GM23338 (cell line): Measurements from ENCODE around the gene HSD17B7. TPM values are rescaled to one million over a fixed set of nuclear protein-coding genes. Genes with fewer than 3 reads are reported as not detected.

Experiments used
- ATAC-seq: fragments of 200-7000 bp; cut with Tn5 transposase; 3 replicates; pipeline ENCODE4 v1.9.1; 2020
- DNase-seq: peaks from one replicate; pipeline ENCODE4 v3.0.0-alpha.2; 2015; ENCODE audit warnings: low spot score
- H2AFZ ChIP-seq: fragments of 200-600 bp; sonication (generic); 2 replicates; pipeline ENCODE4 v1.8.0; 2016; ENCODE audit warnings: antibody characterized with exemption, mild to moderate bottlenecking, moderate library complexity
- H3F3A ChIP-seq: fragments of 200-600 bp; sonication (generic); replicated peaks from 2 replicates; pipeline ENCODE4 v1.8.0; 2017; ENCODE audit warnings: antibody characterized with exemption, mixed run types, low read depth
- H3K27ac ChIP-seq: fragments of 200-600 bp; sonication (generic); 2 replicates; pipeline ENCODE4 v1.6.1; 2016; ENCODE audit warnings: low read depth
- H3K27me3 ChIP-seq: fragments of 200-600 bp; sonication (generic); 2 replicates; pipeline ENCODE4 v1.8.0; 2016; ENCODE audit warnings: mild to moderate bottlenecking, mixed run types, moderate library complexity; ENCODE audit not compliant: insufficient read depth
- H3K36me3 ChIP-seq: fragments of 200-600 bp; sonication (generic); 2 replicates; pipeline ENCODE4 v1.8.0; 2016; ENCODE audit warnings: mild to moderate bottlenecking; ENCODE audit not compliant: insufficient read depth
- H3K4me1 ChIP-seq: fragments of 200-600 bp; sonication (generic); 2 replicates; pipeline ENCODE4 v1.8.0; 2016; ENCODE audit warnings: mild to moderate bottlenecking, moderate library complexity; ENCODE audit not compliant: insufficient read depth
- H3K4me2 ChIP-seq: fragments of 200-600 bp; sonication (generic); 2 replicates; pipeline ENCODE4 v1.7.1; 2017; ENCODE audit warnings: mixed run types
- H3K4me3 ChIP-seq: fragments of 200-600 bp; sonication (generic); 2 replicates; pipeline ENCODE4 v1.6.1; 2016; ENCODE audit warnings: mixed run types
- H3K79me2 ChIP-seq: fragments of 200-600 bp; sonication (generic); replicated peaks from 2 replicates; pipeline ENCODE4 v1.8.0; 2017; ENCODE audit warnings: mild to moderate bottlenecking; ENCODE audit not compliant: insufficient read depth
- H3K9me2 ChIP-seq: fragments of 200-600 bp; sonication (generic); 2 replicates; pipeline ENCODE4 v1.8.0; 2017; ENCODE audit not compliant: insufficient read depth
- H4K20me1 ChIP-seq: fragments of 200-600 bp; sonication (generic); replicated peaks from 2 replicates; pipeline ENCODE4 v1.8.0; 2017; ENCODE audit warnings: mild to moderate bottlenecking; ENCODE audit not compliant: insufficient read depth
- H3K27ac Mint-ChIP-seq: 2 replicates; pipeline ENCODE4 v1.8.0; 2020; ENCODE audit warnings: inconsistent platforms, mild to moderate bottlenecking, moderate library complexity, mixed read lengths
- H3K27me3 Mint-ChIP-seq: 3 replicates; pipeline ENCODE4 v1.8.0; 2022; ENCODE audit warnings: low read depth, mild to moderate bottlenecking, moderate library complexity, mixed read lengths, inconsistent platforms; ENCODE audit not compliant: insufficient read depth, poor library complexity
- H3K36me3 Mint-ChIP-seq: 3 replicates; pipeline ENCODE4 v1.8.0; 2021; ENCODE audit warnings: low read depth, mild to moderate bottlenecking, inconsistent platforms, moderate library complexity, mixed read lengths
- H3K4me1 Mint-ChIP-seq: 3 replicates; pipeline ENCODE4 v1.8.0; 2020; ENCODE audit warnings: mild to moderate bottlenecking, inconsistent platforms, mixed read lengths
- H3K4me3 Mint-ChIP-seq: 3 replicates; pipeline ENCODE4 v1.8.0; 2021; ENCODE audit warnings: moderate library complexity, mild to moderate bottlenecking, inconsistent platforms, mixed read lengths
- H3K9me3 Mint-ChIP-seq: 3 replicates; pipeline ENCODE4 v1.8.0; 2020; ENCODE audit warnings: moderate library complexity, mild to moderate bottlenecking, inconsistent platforms, mixed read lengths
- CREB1 ChIP-seq: fragments of 250-450 bp; sonication (Bioruptor Pico); IDR thresholded peaks from 2 replicates; pipeline ENCODE4 v1.5.0; 2020; ENCODE audit warnings: low read depth, mild to moderate bottlenecking, moderate library complexity
- CTCF ChIP-seq, 2 experiments: fragments of 200-600 bp in 1 of 2; sonication (generic) in 1 of 2; conservative IDR thresholded peaks; 2 replicates each; pipeline versions ENCODE4 v1.5.1 to v1.6.1; 2016 to 2017; ENCODE audit warnings: antibody characterized with exemption in 2 of 2, low read depth in 2 of 2, mild to moderate bottlenecking in 2 of 2, moderate library complexity in 1 of 2
- ETS1 ChIP-seq: IDR thresholded peaks from 2 replicates; pipeline ENCODE4 v1.6.1; 2016; ENCODE audit warnings: antibody characterized with exemption
- EZH2 ChIP-seq: fragments of 200-600 bp; sonication (generic); IDR thresholded peaks from one replicate; pipeline ENCODE4 v1.8.0; 2017; ENCODE audit warnings: antibody characterized with exemption, mild to moderate bottlenecking, low read depth; ENCODE audit not compliant: unreplicated experiment
- EZH2phosphoT487 ChIP-seq: fragments of 200-600 bp; sonication (generic); IDR thresholded peaks from one replicate; pipeline ENCODE4 v1.8.1; 2018; ENCODE audit warnings: antibody characterized with exemption; ENCODE audit not compliant: unreplicated experiment
- JUNB ChIP-seq: IDR thresholded peaks from one replicate; pipeline ENCODE4 v1.6.1; 2016; ENCODE audit warnings: antibody characterized with exemption; ENCODE audit not compliant: unreplicated experiment
- NANOG ChIP-seq: IDR thresholded peaks from 2 replicates; pipeline ENCODE4 v1.6.1; 2016; ENCODE audit warnings: antibody characterized with exemption, borderline replicate concordance
- POLR2AphosphoS5 ChIP-seq: IDR thresholded peaks from 2 replicates; pipeline ENCODE4 v1.6.1; 2016; ENCODE audit warnings: antibody characterized with exemption, low read depth
- STAT1 ChIP-seq: IDR thresholded peaks from one replicate; pipeline ENCODE4 v1.6.1; 2016; ENCODE audit warnings: antibody characterized with exemption; ENCODE audit not compliant: unreplicated experiment
- ZNF114 ChIP-seq: fragments of 250-450 bp; sonication (Bioruptor Pico); IDR thresholded peaks from 2 replicates; pipeline ENCODE4 v1.5.0; 2020; ENCODE audit warnings: mild to moderate bottlenecking, moderate library complexity
- ZNF331 ChIP-seq: fragments of 250-450 bp; sonication (Bioruptor Pico); IDR thresholded peaks from 2 replicates; pipeline ENCODE4 v1.5.0; 2020; ENCODE audit warnings: low read depth, mild to moderate bottlenecking, moderate library complexity
- ZNF462 ChIP-seq: fragments of 250-450 bp; sonication (Bioruptor Pico); IDR thresholded peaks from 2 replicates; pipeline ENCODE4 v1.5.0; 2020; ENCODE audit warnings: mild to moderate bottlenecking, moderate library complexity
- polyA plus RNA-seq: library from polyadenylated mRNA; unstranded; fragments of >200 nt; fragmentation: Nextera tagmentation; extraction: Ambion mirVana; gene quantifications from 2 replicates; pipeline ENCODE4 v1.2.1, GENCODE V29; 2016
- total RNA-seq: library from RNA; depleted of rRNA; stranded (reverse); fragments of >200 nt; shearing (Covaris generic); gene quantifications from 2 replicates; pipeline ENCODE4 v1.2.3, GENCODE V29; 2014
- TF ChIP-seq, protein P1 (sequence below): IDR thresholded peaks from one replicate; pipeline ENCODE4 v1.6.1; 2018; ENCODE audit warnings: antibody characterized with exemption; ENCODE audit not compliant: unreplicated experiment

HSD17B7 gene
- total and polyA plus RNA-seq, 2 experiments from 2014 or later, result 30.9 to 31.9 TPM

DNA sequence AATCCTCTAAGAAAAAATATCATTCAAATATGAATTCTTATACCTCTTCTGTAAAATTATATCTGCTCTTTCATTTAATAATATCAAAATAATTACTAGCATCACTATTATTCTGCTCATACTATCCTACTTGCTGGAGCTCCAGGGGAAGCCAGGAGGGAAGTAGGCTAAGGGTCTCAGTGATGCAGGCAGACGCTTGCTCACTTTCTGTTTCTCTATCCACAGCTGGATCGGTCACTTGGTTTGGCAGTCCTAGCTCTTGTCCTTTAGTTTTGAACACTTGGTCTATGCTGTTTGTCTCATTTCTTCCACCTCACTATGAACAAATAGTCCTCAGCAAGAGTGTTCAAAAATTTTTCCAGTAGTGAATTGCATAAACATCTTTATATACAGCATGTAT lies 59.2 kb downstream of the HSD17B7 start:
- H3K36me3 Mint-ChIP-seq, result no peaks in the 10 kb centered on the region
- TF ChIP-seq NANOG (no peak), ZNF331 (CRISPR knock-in tag) (no peak), JUNB (no peak), POLR2AphosphoS5 (no peak), ETS1 (no peak), CTCF (conservative IDR thresholded peaks at IDR 0.05; ENCODE audit: low read depth in 2 of 2) (no peak), CREB1 (CRISPR knock-in tag) (no peak), EZH2 (no peak), ZNF462 (CRISPR knock-in tag) (no peak), EZH2phosphoT487 (no peak), ZNF114 (CRISPR knock-in tag) (no peak), STAT1 (no peak)
- TF ChIP-seq, protein P1, sequence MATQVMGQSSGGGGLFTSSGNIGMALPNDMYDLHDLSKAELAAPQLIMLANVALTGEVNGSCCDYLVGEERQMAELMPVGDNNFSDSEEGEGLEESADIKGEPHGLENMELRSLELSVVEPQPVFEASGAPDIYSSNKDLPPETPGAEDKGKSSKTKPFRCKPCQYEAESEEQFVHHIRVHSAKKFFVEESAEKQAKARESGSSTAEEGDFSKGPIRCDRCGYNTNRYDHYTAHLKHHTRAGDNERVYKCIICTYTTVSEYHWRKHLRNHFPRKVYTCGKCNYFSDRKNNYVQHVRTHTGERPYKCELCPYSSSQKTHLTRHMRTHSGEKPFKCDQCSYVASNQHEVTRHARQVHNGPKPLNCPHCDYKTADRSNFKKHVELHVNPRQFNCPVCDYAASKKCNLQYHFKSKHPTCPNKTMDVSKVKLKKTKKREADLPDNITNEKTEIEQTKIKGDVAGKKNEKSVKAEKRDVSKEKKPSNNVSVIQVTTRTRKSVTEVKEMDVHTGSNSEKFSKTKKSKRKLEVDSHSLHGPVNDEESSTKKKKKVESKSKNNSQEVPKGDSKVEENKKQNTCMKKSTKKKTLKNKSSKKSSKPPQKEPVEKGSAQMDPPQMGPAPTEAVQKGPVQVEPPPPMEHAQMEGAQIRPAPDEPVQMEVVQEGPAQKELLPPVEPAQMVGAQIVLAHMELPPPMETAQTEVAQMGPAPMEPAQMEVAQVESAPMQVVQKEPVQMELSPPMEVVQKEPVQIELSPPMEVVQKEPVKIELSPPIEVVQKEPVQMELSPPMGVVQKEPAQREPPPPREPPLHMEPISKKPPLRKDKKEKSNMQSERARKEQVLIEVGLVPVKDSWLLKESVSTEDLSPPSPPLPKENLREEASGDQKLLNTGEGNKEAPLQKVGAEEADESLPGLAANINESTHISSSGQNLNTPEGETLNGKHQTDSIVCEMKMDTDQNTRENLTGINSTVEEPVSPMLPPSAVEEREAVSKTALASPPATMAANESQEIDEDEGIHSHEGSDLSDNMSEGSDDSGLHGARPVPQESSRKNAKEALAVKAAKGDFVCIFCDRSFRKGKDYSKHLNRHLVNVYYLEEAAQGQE, result no peak
- H3K4me3 Mint-ChIP-seq, result no peak overlapping the region
- H3K27ac ChIP-seq, result no peak overlapping the region
- no peaks in the 10 kb centered on the region for H3K4me1 Mint-ChIP-seq
- no peak for DNase-seq
- no peaks in the 10 kb centered on the region for H3K79me2 ChIP-seq
- no peak overlapping the region for H3K4me2 ChIP-seq
- H3K9me2 ChIP-seq, result no peaks in the 10 kb centered on the region
- no peak overlapping the region for H3K27ac Mint-ChIP-seq
- no peaks in the 10 kb centered on the region for H3K9me3 Mint-ChIP-seq
- no peak overlapping the region for H3K4me3 ChIP-seq
- H3F3A ChIP-seq, result no peaks in the 10 kb centered on the region
- ATAC-seq, result no peak
- H3K36me3 ChIP-seq, result no peaks in the 10 kb centered on the region
- H3K27me3 ChIP-seq, result no peaks in the 10 kb centered on the region
- no peaks in the 10 kb centered on the region for H4K20me1 ChIP-seq
- no peaks in the 10 kb centered on the region for H3K4me1 ChIP-seq
- H2AFZ ChIP-seq, result no peak overlapping the region
- peaks cover 6% of the 10 kb centered on the region for H3K27me3 Mint-ChIP-seq
